NCI-H460 (cell line): Measurements from ENCODE around the gene ULBP1. TPM values are rescaled to one million over a fixed set of nuclear protein-coding genes. Genes with fewer than 3 reads are reported as not detected.
"Not testable (repeated sequence)": the region's sequence is repeated elsewhere in the genome, so short reads cannot be mapped to it uniquely, and the experiment has no call there.

ENCODE experiments used
- DNase-seq: peaks from one replicate; pipeline ENCODE4 v3.0.0-alpha.2; 2016; ENCODE audit warnings: low read depth; ENCODE audit errors: extremely low read depth
- total RNA-seq: library from RNA; depleted of rRNA; stranded (reverse); fragments of >200 nt; shearing (Covaris generic); gene quantifications from 2 replicates; pipeline ENCODE4 v1.2.3, GENCODE V29; 2014

Gene ULBP1
- total RNA-seq, 1 experiment from 2014 or later = 7.7 TPM

- DNase-seq = no peak
Measured at GRCh38 chr6:149969635-149970034, 5.9 kb downstream of the ULBP1 start.

- DNase-seq = not testable (repeated sequence)
Measured at GRCh38 chr6:149974394-149974793, 10.7 kb downstream of the ULBP1 start.

- DNase-seq = no peak
Measured at GRCh38 chr6:149974825-149975224, 11.1 kb downstream of the ULBP1 start.

- DNase-seq = no peak
Measured at GRCh38 chr6:149975400-149975799, 11.7 kb downstream of the ULBP1 start.

- DNase-seq = no peak
Measured at GRCh38 chr6:149977221-149977620, 13.5 kb downstream of the ULBP1 start.

- DNase-seq = no peak
Measured at GRCh38 chr6:149978610-149979009, 14.9 kb downstream of the ULBP1 start.

GRCh38 chr6:149979293-149979692, 15.6 kb downstream of the ULBP1 start:
- DNase-seq = no peak

GRCh38 chr6:149983145-149983544, 19.4 kb downstream of the ULBP1 start:
- DNase-seq = no peak

GRCh38 chr6:149984773-149985172, 21.0 kb downstream of the ULBP1 start:
- no peak for DNase-seq

- no peak for DNase-seq
Measured at GRCh38 chr6:149985481-149985937, 21.8 kb downstream of the ULBP1 start.

GRCh38 chr6:149987602-149988107, 23.9 kb downstream of the ULBP1 start:
- no peak for DNase-seq

- no peak for DNase-seq
Measured at GRCh38 chr6:149988550-149989346, 25.0 kb downstream of the ULBP1 start.

GRCh38 chr6:149990212-149990660, 26.5 kb downstream of the ULBP1 start:
- no peak for DNase-seq

GRCh38 chr6:149990661-149991471, 27.1 kb downstream of the ULBP1 start:
- no peak for DNase-seq

- DNase-seq = not testable (repeated sequence)
Measured at GRCh38 chr6:149991472-149991795, 27.7 kb downstream of the ULBP1 start.

- DNase-seq = no peak
Measured at GRCh38 chr6:149991838-149992237, 28.1 kb downstream of the ULBP1 start.

- no peak for DNase-seq
Measured at GRCh38 chr6:149995235-149995750, 31.6 kb downstream of the ULBP1 start.

- DNase-seq = no peak
Measured at GRCh38 chr6:149995971-149996370, 32.2 kb downstream of the ULBP1 start.

GRCh38 chr6:149999636-150000035, 35.9 kb downstream of the ULBP1 start:
- DNase-seq = no peak

- DNase-seq = no peak
Measured at GRCh38 chr6:150001295-150002008, 37.7 kb downstream of the ULBP1 start.

- DNase-seq = no peak
Measured at GRCh38 chr6:150002710-150003109, 39.0 kb downstream of the ULBP1 start.
